Esophagus muscularis mucosa (tissue), 4 donors: ENCODE measurements around the gene ZFP92. TPM values are rescaled to one million over a fixed set of nuclear protein-coding genes. Genes with fewer than 3 reads are reported as not detected.

Experiments
- DNase-seq: peaks from one replicate; pipeline ENCODE4 v3.0.0-alpha.2; 2017; ENCODE audit errors: extremely low spot score
- H3K27ac ChIP-seq, 4 donors: fragments of 200-600 bp; sonication (generic); replicated peaks in 1 of 4; 1 replicate in 3 of 4; 2 replicates in 1 of 4; pipeline ENCODE4 v1.5.1; 2016 to 2019; ENCODE audit warnings: mild to moderate bottlenecking in 1 of 4
- H3K27me3 ChIP-seq, 4 donors: fragments of 200-600 bp; sonication (generic); one replicate each; pipeline versions ENCODE4 v1.5.1 to v1.6.0; 2016 to 2019
- H3K36me3 ChIP-seq, 4 donors: fragments of 200-600 bp; sonication (generic); one replicate each; pipeline ENCODE4 v1.5.1; 2016 to 2019
- H3K4me1 ChIP-seq, 4 donors: fragments of 200-600 bp; sonication (generic); one replicate each; pipeline ENCODE4 v1.5.1; 2016 to 2019
- H3K4me3 ChIP-seq, 4 donors: fragments of 200-600 bp; sonication (generic); 1 replicate in 2 of 4; 2 replicates in 2 of 4; pipeline ENCODE4 v1.5.1; 2016 to 2019; ENCODE audit warnings: mild to moderate bottlenecking in 4 of 4, moderate library complexity in 1 of 4
- H3K9me3 ChIP-seq, 4 donors: fragments of 200-600 bp; sonication (generic); 1 replicate in 3 of 4; 2 replicates in 1 of 4; pipeline ENCODE4 v1.5.1; 2016 to 2019
- EP300 ChIP-seq: sonication (generic); formaldehyde crosslinking; IDR thresholded peaks from one replicate; pipeline ENCODE4 v1.6.1; 2017; ENCODE audit warnings: antibody characterized with exemption
- POLR2A ChIP-seq: fragments of 450-650 bp; IDR thresholded peaks from one replicate; pipeline ENCODE4 v1.6.1; 2017; ENCODE audit warnings: antibody characterized with exemption, moderate library complexity, mild to moderate bottlenecking, low read depth
- POLR2AphosphoS5 ChIP-seq, 2 donors: sonication (generic); formaldehyde crosslinking; IDR thresholded peaks; one replicate each; pipeline ENCODE4 v1.6.1; 2017; ENCODE audit warnings: antibody characterized with exemption in 2 of 2
- WGBS: methylation state at CpG from one replicate; pipeline ENCODE4 v1.1.5; 2018; 5-methylcytosine and 5-hydroxymethylcytosine counted together
- intact Hi-C: fragments of 100-400 bp; cut with DNase I; formaldehyde crosslinking; loops from one replicate; pipeline ENCODE4 v1.15.1; 2023
- total RNA-seq, 4 donors: library from RNA; depleted of rRNA; stranded (reverse); fragments of >200 nt; gene quantifications; one replicate each; pipeline versions ENCODE4 v1.1.0 to v1.2.1, GENCODE V29; 2016
- TF ChIP-seq, protein P1 (sequence below), 3 experiments: fragments of 200-600 bp in 2 of 3; fragments of 450-650 bp in 1 of 3; sonication (generic) in 2 of 3; IDR thresholded peaks; one replicate each; pipeline ENCODE4 v1.5.1; 2017 to 2019; ENCODE audit warnings: antibody characterized with exemption in 3 of 3, mild to moderate bottlenecking in 2 of 3, moderate library complexity in 1 of 3

Gene ZFP92
- total RNA-seq, 4 donors from 2014 or later, result 1.2 to 3.2 (median 2.5) TPM

DNA sequence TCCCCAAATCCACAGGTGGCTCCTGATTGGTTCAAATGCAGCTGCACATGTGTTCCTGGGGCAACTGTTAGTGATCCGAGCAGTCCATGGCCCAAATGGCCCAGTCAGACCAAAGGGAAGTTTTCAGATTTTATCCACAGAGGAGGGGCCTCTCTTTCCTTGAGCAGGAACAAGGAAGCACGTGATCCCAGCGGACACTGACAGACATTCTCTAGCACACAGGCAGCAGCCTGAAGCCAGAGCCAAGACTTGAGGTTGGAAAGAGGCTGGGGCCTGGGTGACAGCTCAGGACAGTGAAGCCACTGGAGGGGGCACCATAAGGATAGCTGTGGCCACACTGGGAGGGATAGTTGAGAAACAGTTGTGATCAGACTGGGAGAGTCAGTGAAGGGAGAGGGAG lies 3.5 kb upstream of the ZFP92 start:
- Histone ChIP-seq H3K4me1 (peaks cover 0 to 18% (median 15%) of the 10 kb centered on the region in 4 donors), H3K27me3 (no peaks in the 10 kb centered on the region), H3K4me3 (no peak overlapping the region), H3K27ac (no peak overlapping the region), H3K36me3 (no peaks in the 10 kb centered on the region), H3K9me3 (no peaks in the 10 kb centered on the region)
- WGBS, result 75% methylated on average over 3 of the region's 3 CpGs
- TF ChIP-seq EP300 (no peak), POLR2AphosphoS5 (IDR thresholded peaks at IDR 0.05) (no peak), POLR2A (no peak)
- TF ChIP-seq, protein P1, sequence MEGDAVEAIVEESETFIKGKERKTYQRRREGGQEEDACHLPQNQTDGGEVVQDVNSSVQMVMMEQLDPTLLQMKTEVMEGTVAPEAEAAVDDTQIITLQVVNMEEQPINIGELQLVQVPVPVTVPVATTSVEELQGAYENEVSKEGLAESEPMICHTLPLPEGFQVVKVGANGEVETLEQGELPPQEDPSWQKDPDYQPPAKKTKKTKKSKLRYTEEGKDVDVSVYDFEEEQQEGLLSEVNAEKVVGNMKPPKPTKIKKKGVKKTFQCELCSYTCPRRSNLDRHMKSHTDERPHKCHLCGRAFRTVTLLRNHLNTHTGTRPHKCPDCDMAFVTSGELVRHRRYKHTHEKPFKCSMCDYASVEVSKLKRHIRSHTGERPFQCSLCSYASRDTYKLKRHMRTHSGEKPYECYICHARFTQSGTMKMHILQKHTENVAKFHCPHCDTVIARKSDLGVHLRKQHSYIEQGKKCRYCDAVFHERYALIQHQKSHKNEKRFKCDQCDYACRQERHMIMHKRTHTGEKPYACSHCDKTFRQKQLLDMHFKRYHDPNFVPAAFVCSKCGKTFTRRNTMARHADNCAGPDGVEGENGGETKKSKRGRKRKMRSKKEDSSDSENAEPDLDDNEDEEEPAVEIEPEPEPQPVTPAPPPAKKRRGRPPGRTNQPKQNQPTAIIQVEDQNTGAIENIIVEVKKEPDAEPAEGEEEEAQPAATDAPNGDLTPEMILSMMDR (IDR thresholded peaks at IDR 0.05), result no peak
- no peak for DNase-seq
- intact Hi-C loops, result no loop called here

DNA sequence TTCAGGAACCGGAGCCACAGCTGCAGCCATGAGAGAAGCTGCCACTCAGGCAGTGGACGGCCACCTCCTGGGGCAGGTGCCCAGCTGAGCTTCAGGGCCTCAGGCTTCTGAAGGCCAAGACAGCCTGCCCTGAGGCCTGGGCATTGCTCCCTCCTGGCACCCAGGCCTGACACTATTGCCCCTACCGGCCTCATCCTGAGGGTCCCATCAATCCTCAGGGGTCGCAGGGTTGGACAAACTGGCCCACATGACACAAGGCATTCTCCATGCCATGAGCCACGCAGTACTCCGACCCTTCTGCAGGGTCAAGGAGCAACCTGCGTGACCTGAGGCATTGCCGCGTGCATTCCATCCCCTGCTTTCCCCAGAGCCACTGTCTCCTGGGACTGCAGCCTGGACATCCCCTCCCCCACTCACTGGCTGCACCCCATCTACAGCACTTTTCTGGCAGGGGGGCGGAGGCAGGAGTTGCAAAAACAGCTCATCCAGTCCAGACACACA lies 3.0 kb upstream of the ZFP92 start:
- TF ChIP-seq POLR2A, result no peak
- TF ChIP-seq EP300, result no peak
- TF ChIP-seq, protein P1 (IDR thresholded peaks at IDR 0.05), result no peak
- TF ChIP-seq POLR2AphosphoS5 (IDR thresholded peaks at IDR 0.05), result no peak
- DNase-seq, result no peak
- Histone ChIP-seq H3K4me1 (peaks cover 0 to 18% (median 17%) of the 10 kb centered on the region in 4 donors), H3K36me3 (no peaks in the 10 kb centered on the region), H3K27me3 (no peaks in the 10 kb centered on the region), H3K27ac (no peak overlapping the region), H3K9me3 (no peaks in the 10 kb centered on the region), H3K4me3 (no peak overlapping the region)
- intact Hi-C loops, result no loop called here
- 83% methylated on average over 9 of the region's 10 CpGs for WGBS

DNA sequence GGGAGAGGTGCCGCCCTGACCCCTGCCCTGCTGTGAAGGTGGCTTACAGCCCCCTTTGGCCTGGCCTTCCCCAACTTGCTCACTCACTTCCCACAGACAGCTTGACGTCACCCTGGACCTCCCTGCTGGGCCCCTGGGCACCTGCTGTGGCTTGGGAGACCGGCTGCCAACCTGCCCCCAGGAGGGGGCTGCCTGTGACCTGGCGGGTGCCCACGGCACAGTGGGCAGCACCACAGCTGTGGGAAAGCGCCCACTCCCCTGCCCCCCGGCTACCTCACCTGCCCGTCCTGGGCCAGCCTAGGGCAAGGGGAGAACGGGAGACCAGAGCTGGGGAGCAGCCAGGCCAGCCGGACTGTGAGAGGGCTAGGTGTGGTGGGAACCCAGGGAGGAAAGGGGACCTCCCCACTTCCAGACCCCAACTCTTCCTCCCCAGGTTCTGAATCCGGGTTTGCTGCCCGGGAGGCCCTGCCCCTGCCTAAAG lies 2.4 kb upstream of the ZFP92 start:
- 86% methylated on average over 4 of the region's 12 CpGs for WGBS
- intact Hi-C loops, result no loop called here
- Histone ChIP-seq H3K36me3 (no peaks in the 10 kb centered on the region), H3K9me3 (no peaks in the 10 kb centered on the region), H3K27ac (no peak overlapping the region), H3K4me1 (peaks cover 0 to 18% (median 17%) of the 10 kb centered on the region in 4 donors), H3K27me3 (no peaks in the 10 kb centered on the region), H3K4me3 (no peak overlapping the region)
- TF ChIP-seq POLR2AphosphoS5 (IDR thresholded peaks at IDR 0.05) (no peak), EP300 (no peak), POLR2A (no peak)
- TF ChIP-seq, protein P1 (IDR thresholded peaks at IDR 0.05), result no peak
- DNase-seq, result no peak

DNA sequence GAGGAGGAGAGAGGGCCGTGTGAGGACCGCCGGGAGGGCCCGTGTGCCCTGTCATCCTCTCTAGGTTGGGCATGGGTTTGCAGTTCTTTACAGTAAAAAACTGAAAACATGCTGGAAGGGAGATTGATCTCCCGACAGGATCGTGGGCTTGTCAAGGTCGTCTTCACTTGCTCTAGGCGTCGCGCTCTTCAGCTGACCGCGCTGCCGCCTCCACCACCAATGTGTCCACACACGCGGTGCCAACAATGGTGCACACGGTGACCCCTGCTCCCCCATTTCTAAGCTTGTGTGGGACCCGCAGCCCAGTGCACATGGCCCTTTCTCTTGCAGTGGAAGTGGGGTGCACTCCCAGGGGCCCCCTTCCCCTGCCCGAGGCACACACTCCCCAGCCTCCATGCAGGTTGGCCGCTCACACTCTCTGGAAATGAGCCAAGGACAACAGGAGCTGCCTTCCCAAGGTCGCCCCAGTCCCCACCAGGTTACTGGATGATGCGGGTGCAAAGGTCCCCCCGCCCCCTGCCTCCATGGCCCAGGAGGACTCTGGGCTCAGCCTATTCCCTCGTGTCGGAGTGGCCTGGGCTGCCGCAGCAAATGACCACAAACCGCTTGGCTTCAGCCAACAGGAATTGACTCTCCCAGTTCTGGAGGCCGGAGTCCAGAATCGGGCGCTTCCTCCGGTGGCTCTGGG lies 1.7 kb upstream of the ZFP92 start:
- WGBS, result 87% methylated on average over 18 of the region's 30 CpGs

More for the DNA sequence above, 1.7 kb upstream of the ZFP92 start:
- no peak overlapping the region for H3K4me3 ChIP-seq
- peaks cover 0 to 18% (median 17%) of the 10 kb centered on the region in 4 donors for H3K4me1 ChIP-seq
- TF ChIP-seq, protein P1 (IDR thresholded peaks at IDR 0.05), result no peak
- TF ChIP-seq EP300 (no peak), POLR2AphosphoS5 (IDR thresholded peaks at IDR 0.05) (no peak), POLR2A (no peak)
- DNase-seq, result no peak
- no peak overlapping the region for H3K27ac ChIP-seq
- intact Hi-C loops, result no loop called here
- no peaks in the 10 kb centered on the region for H3K9me3 ChIP-seq
- no peaks in the 10 kb centered on the region for H3K36me3 ChIP-seq
- no peaks in the 10 kb centered on the region for H3K27me3 ChIP-seq
